ENCODE data around the gene UBE2V1. TPM values are rescaled to one million over a fixed set of nuclear protein-coding genes. Genes with fewer than 3 reads are reported as not detected.

UBE2V1 gene
- total and polyA plus RNA-seq, 8 donors: 37.9 to 61.7 (median 53.3) TPM

DNA sequence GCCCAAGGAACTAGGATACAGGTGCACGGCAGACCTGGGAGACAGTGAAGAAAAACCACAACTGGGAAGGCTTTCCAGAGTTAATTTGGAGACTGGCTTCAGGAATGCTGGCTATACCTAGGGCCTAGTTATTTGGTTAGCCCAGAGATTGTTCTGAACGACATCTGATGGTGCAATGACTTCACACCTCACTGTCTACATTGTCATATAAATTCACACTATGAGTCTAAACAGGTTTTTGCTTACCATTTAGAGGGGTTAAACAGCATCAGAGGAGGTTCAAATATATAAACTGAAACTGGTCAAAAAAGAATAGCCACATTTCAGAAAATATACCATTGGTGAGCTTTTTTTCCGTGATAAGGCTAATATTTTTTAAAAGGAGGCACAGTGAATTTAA is 16.7 kb downstream of the UBE2V1 start:
- no peak overlapping the region for H3K27ac ChIP-seq
- no peak for DNase-seq
- H3K36me3 ChIP-seq: peaks cover 0 to 21% (median 0%) of the 10 kb centered on the region in 3 donors
- FAIRE-seq: no peak
- H3K4me1 ChIP-seq: peaks cover 0 to 17% (median 12%) of the 10 kb centered on the region in 3 donors
- no peak overlapping the region for H3K4me3 ChIP-seq
- WGBS, 2 donors: 86 to 92% methylated on average over 3 of the region's 3 CpGs
- intact Hi-C loops (cut with DNase I): no loop called here
- H3K9me3 ChIP-seq: no peaks in the 10 kb centered on the region
- H3K27me3 ChIP-seq: no peaks in the 10 kb centered on the region
- no peak for TF ChIP-seq CTCF (IDR thresholded peaks at IDR 0.05)
- no peak for ATAC-seq

DNA sequence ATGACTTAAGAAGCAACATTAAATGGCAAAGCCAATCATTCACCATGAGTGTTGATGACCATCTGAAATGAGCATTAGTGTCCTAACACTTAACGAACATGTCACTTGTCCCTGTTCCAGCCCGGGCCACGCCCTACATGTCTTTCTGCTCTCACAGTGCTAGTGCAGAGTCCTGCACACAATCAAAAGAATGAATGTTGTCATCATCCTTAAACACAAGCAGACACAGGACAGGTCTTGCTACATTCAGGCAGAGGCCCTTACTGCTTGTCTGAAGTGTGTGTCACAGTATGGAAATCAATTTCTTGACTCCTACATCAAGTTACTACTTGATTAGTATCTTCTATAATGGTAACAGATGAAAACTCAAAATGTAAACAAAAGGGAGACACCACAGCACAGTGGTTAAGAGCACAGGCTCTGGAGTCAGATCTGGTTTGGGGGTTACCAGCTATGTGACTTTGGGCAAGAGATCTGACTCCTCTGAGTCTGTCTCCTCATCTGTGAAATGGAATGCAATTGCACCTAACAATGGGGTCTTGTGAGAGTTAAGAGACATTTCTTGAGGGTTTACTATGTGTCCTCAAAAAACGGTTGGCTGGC is 17.4 kb downstream of the UBE2V1 start:
- ATAC-seq: no peak
- Histone ChIP-seq H3K4me3 (no peak overlapping the region), H3K27me3 (no peaks in the 10 kb centered on the region), H3K9me3 (no peaks in the 10 kb centered on the region), H3K27ac (no peak overlapping the region), H3K4me1 (peaks cover 0 to 12% (median 6%) of the 10 kb centered on the region in 3 donors), H3K36me3 (peaks cover 0 to 21% (median 0%) of the 10 kb centered on the region in 3 donors)
- TF ChIP-seq CTCF (IDR thresholded peaks at IDR 0.05): no peak
- intact Hi-C loops (cut with DNase I): no loop called here
- FAIRE-seq: no peak
- WGBS, 2 donors: 80 to 83% methylated on average over 4 of the region's 4 CpGs
- no peak for DNase-seq

DNA sequence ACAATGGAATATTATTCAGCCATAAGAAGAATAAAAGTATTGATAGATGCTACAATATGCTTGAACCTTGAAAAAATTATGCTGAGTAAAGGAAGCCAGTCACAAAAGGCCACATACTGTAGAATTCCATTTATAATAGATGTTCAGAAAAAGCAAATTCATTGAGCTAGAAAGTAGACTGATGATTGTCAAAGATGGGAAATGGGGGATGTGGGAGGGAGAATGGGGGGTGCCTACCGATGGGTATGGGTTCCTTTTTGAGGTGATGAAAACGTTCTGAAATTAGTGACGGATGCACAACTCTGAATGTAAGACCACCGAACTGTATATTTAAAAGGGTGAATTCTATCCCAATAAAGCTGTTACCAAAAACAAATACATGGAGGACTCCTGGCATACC is 18.4 kb downstream of the UBE2V1 start:
- no peak for TF ChIP-seq CTCF (IDR thresholded peaks at IDR 0.05)
- Histone ChIP-seq H3K27ac (no peak overlapping the region), H3K27me3 (no peaks in the 10 kb centered on the region), H3K9me3 (no peaks in the 10 kb centered on the region), H3K36me3 (peaks cover 0 to 21% (median 0%) of the 10 kb centered on the region in 3 donors), H3K4me3 (no peak overlapping the region), H3K4me1 (peaks cover 0 to 7% (median 3%) of the 10 kb centered on the region in 3 donors)
- 81 to 88% methylated on average over 4 of the region's 4 CpGs for WGBS, 2 donors
- ATAC-seq: no peak
- FAIRE-seq: no peak
- no peak for DNase-seq
- intact Hi-C loops (cut with DNase I): no loop called here

DNA sequence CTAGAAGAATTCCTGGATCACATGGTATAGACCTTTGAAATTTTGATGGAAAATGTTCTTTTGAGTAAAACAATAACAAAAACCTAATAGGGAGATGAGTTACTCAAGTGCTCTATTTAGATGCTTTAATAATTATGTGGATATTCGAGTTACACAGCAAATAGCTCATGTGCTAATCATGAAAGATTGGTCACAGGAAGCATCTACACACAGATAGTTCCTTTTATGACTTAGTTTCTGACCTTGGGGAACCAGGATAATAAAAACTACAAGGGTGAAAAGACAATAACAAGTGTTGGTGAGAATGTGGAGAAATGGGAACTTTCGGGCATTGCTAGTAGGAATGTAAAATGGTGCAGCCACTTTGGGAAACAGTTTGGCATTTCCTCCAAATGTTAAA is 19.7 kb downstream of the UBE2V1 start:
- WGBS, 2 donors: 87 to 88% methylated on average over 2 of the region's 2 CpGs
- no peak overlapping the region for H3K27ac ChIP-seq
- FAIRE-seq (no peak), ATAC-seq (no peak), DNase-seq (no peak)
- H3K9me3 ChIP-seq: no peaks in the 10 kb centered on the region
- H3K4me3 ChIP-seq: no peak overlapping the region
- H3K27me3 ChIP-seq: no peaks in the 10 kb centered on the region
- peaks cover 0 to 21% (median 0%) of the 10 kb centered on the region in 3 donors for H3K36me3 ChIP-seq
- peaks cover 0 to 1% (median 0%) of the 10 kb centered on the region in 3 donors for H3K4me1 ChIP-seq
- intact Hi-C loops (cut with DNase I): no loop called here
- TF ChIP-seq CTCF (IDR thresholded peaks at IDR 0.05): no peak

GRCh38 chr20:50092436-50092835 is 20.5 kb downstream of the UBE2V1 start:
- WGBS, 2 donors: 83% methylated on average over 4 of the region's 4 CpGs
- ATAC-seq: no peak
- no peak for FAIRE-seq
- no peak for TF ChIP-seq CTCF (IDR thresholded peaks at IDR 0.05)
- Histone ChIP-seq H3K27me3 (no peaks in the 10 kb centered on the region), H3K9me3 (no peaks in the 10 kb centered on the region), H3K4me3 (no peak overlapping the region), H3K36me3 (peaks cover 0 to 21% (median 0%) of the 10 kb centered on the region in 3 donors), H3K27ac (no peak overlapping the region), H3K4me1 (no peaks in the 10 kb centered on the region)
- no peak for DNase-seq
- intact Hi-C loops (cut with DNase I): no loop called here
